Heart left ventricle (tissue), 16 donors: ENCODE measurements around the gene CADPS2. TPM values are rescaled to one million over a fixed set of nuclear protein-coding genes. Genes with fewer than 3 reads are reported as not detected.
A peak's percentile ranks its signal among the peaks of the same experiment; 100 is the strongest.
"Not testable (repeated sequence)": the region's sequence is repeated elsewhere in the genome, so short reads cannot be mapped to it uniquely, and the experiment has no call there.

Experiments
- ATAC-seq, 4 donors: fragments of 200-7000 bp; cut with Tn5 transposase; one replicate each; pipeline ENCODE4 v1.9.1; 2020 to 2022; ENCODE audit warnings: moderate library complexity in 4 of 4, mild to moderate bottlenecking in 3 of 4, moderate number of reproducible peaks in 1 of 4
- DNase-seq, 5 donors: peaks; one replicate each; pipeline ENCODE4 v3.0.0-alpha.2; 2020
- H3K27ac ChIP-seq, 12 donors: fragments of 200-600 bp; sonication (generic) in 4 of 12; one replicate each; pipeline versions ENCODE4 v1.5.0 to v1.8.0; 2016 to 2022; ENCODE audit warnings: mild to moderate bottlenecking in 2 of 12
- H3K27me3 ChIP-seq, 9 donors: fragments of 200-600 bp; sonication (generic) in 2 of 9; one replicate each; pipeline versions ENCODE4 v1.5.1 to v1.8.0; 2016 to 2022; ENCODE audit warnings: mild to moderate bottlenecking in 3 of 9
- H3K36me3 ChIP-seq, 9 donors: fragments of 200-600 bp; sonication (generic) in 2 of 9; one replicate each; pipeline versions ENCODE4 v1.5.0 to v1.8.0; 2018 to 2022; ENCODE audit warnings: mild to moderate bottlenecking in 2 of 9
- H3K4me1 ChIP-seq, 12 donors: fragments of 200-600 bp; sonication (generic) in 4 of 12; one replicate each; pipeline versions ENCODE4 v1.5.0 to v1.8.0; 2016 to 2022; ENCODE audit warnings: mild to moderate bottlenecking in 3 of 12
- H3K4me3 ChIP-seq, 12 donors: fragments of 200-600 bp; sonication (generic) in 4 of 12; one replicate each; pipeline versions ENCODE4 v1.5.0 to v1.8.0; 2017 to 2022; ENCODE audit warnings: mild to moderate bottlenecking in 9 of 12, moderate library complexity in 4 of 12
- H3K9me3 ChIP-seq, 12 donors: fragments of 200-600 bp; sonication (generic) in 4 of 12; one replicate each; pipeline versions ENCODE4 v1.5.0 to v1.8.0; 2016 to 2022; ENCODE audit warnings: mild to moderate bottlenecking in 1 of 12
- POLR2A ChIP-seq, 2 donors: fragments of 450-650 bp; IDR thresholded peaks; one replicate each; pipeline ENCODE4 v1.6.1; 2017; ENCODE audit warnings: antibody characterized with exemption in 2 of 2, mild to moderate bottlenecking in 2 of 2, moderate library complexity in 2 of 2
- WGBS, 4 donors: extraction: QIAGEN DNeasy Blood & Tissue Kit in 2 of 4; methylation state at CpG; one replicate each; pipeline versions ENCODE4 v1.1.5 to v1.1.7; 2013 to 2018; 5-methylcytosine and 5-hydroxymethylcytosine counted together
- intact Hi-C, 10 donors: fragments of 100-400 bp; cut with DNase I; formaldehyde crosslinking; loops; one replicate each; pipeline versions ENCODE4 v1.11.1 to v1.14.2; 2022
- polyA plus RNA-seq, 2 donors: library from polyadenylated mRNA; stranded (reverse); fragments of 200-250 nt; gene quantifications; one replicate each; pipeline ENCODE4 v1.2.3, GENCODE V29; 2013
- total RNA-seq, 9 donors: library from RNA; depleted of rRNA in 2 of 9; stranded (reverse); fragments of >200 nt in 2 of 9; fragmentation: NEBNext Ultra II Directional in 3 of 9; extraction: Animal tissue kit (Norgen Biotek cat#: 25700) in 3 of 9; gene quantifications; one replicate each; pipeline versions ENCODE4 v1.1.0 to v1.2.4, GENCODE V29; 2016 to 2023
- TF ChIP-seq, protein P1 (sequence below), 12 donors: fragments of 200-600 bp; sonication (generic) in 4 of 12; IDR thresholded peaks; one replicate each; pipeline versions ENCODE4 v1.5.0 to v1.8.0; 2018 to 2022; ENCODE audit warnings: antibody characterized with exemption in 12 of 12, mild to moderate bottlenecking in 5 of 12
- donor health status: ischemic (EF 13 %, LVEDD 7.1; RV severe dilation, severe dysfunction).
- donor health status: healthy with polysubstance abuse.
- donor health status: DM: no; HTN: yes; CAD: no.
- donor health status: DM: no; HTN: no; CAD: no.
- donor health status: ischemic (EF 25% LVEDD 6.9; RV normal size, moderate dysfunction).
- donor health status: ischemic (EF 25% LVEDD 5.7; RV mildly dilated, moderate dysfunction).
- donor health status: healthy.
- donor health status: DM: yes; HTN: yes; CAD: no.
- donor health status: ischemic (EF 35%, LVEDD 5.7; RV mildly dilated, moderate dysfunction).
- donor health status: nonischemic (EF 11% LVEDD 7.7; RV severe dilation, severe dysfunction).
- donor health status: DM: yes; HTN: yes; CAD: no.
- donor health status: PGD.
- donor health status: ischemic (EF 29% LVEDD 5.4; RV normal size, mild dysfunction).
- donor health status: nonischemic (EF 23%, LVEDD 6.1; RV moderate dilation, normal function).

Gene CADPS2
- total and polyA plus RNA-seq, 11 donors, result 6.5 to 29.0 (median 10.3) TPM

DNA sequence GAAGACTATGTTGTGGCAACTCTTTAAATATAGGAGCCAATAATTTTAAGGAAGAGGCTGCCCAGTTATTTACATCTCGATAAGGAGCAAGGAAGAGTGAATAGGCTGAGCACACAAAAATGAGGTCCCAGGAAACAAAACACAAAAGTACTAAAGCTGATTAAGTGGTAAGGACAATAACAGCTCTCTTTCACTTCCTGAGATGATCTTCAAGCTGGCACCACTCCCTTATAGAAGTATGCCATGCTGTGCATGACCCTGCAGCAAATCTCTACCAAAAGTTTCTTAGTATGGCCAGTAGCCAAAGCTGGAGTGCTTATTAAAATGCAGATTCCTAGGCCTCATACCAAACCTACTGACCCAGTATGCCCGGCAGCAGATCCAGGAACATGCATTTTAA lies 39.7 kb downstream of the CADPS2 start:
- H3K4me1 ChIP-seq, result peaks cover 0 to 24% (median 6%) of the 10 kb centered on the region in 12 donors
- no peaks in the 10 kb centered on the region for H3K9me3 ChIP-seq
- TF ChIP-seq POLR2A (IDR thresholded peaks at IDR 0.05), result no peak
- TF ChIP-seq, protein P1, sequence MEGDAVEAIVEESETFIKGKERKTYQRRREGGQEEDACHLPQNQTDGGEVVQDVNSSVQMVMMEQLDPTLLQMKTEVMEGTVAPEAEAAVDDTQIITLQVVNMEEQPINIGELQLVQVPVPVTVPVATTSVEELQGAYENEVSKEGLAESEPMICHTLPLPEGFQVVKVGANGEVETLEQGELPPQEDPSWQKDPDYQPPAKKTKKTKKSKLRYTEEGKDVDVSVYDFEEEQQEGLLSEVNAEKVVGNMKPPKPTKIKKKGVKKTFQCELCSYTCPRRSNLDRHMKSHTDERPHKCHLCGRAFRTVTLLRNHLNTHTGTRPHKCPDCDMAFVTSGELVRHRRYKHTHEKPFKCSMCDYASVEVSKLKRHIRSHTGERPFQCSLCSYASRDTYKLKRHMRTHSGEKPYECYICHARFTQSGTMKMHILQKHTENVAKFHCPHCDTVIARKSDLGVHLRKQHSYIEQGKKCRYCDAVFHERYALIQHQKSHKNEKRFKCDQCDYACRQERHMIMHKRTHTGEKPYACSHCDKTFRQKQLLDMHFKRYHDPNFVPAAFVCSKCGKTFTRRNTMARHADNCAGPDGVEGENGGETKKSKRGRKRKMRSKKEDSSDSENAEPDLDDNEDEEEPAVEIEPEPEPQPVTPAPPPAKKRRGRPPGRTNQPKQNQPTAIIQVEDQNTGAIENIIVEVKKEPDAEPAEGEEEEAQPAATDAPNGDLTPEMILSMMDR (IDR thresholded peaks at IDR 0.05), result no peak
- intact Hi-C loops, result loop anchor here in 1 of 10 donors (5.0 kb wide), 1 partner anchor 44 kb away; no protein-coding TSS in a partner anchor
- H3K36me3 ChIP-seq, result no peaks in the 10 kb centered on the region
- H3K27me3 ChIP-seq, result no peaks in the 10 kb centered on the region
- peak overlapping the region in 7 of 12 donors; percentile 17 to 76 (median 56) for H3K27ac ChIP-seq
- ATAC-seq, result no peak
- WGBS, 4 donors, result 63 to 72% (median 67%) methylated on average over 2 of the region's 2 CpGs
- no peak overlapping the region for H3K4me3 ChIP-seq
- DNase-seq, result no peak

DNA sequence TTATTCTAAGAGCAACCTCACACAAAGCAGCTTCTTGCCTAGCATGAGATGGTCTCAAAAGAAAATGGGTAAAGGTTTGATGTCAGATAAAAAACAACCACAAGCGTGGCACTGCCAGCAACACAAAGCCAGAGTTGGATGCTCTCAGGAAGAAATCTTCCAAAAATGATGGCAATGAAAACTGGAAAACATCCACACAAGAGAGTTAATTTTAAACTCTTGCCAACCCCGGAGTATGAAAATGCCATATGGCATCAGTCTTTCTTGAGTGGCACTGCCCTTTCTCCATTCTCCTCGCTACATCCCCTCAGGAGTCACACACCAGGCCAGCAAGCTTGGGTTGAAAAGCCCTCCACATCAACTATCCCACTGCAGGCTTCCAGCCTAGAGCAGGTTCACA lies 41.0 kb downstream of the CADPS2 start:
- H3K9me3 ChIP-seq, result no peaks in the 10 kb centered on the region
- no peak for TF ChIP-seq POLR2A (IDR thresholded peaks at IDR 0.05)
- TF ChIP-seq, protein P1 (IDR thresholded peaks at IDR 0.05), result no peak
- intact Hi-C loops, result loop anchor here in 1 of 10 donors (5.0 kb wide), 1 partner anchor 43 kb away; no protein-coding TSS in a partner anchor
- DNase-seq (no peak), ATAC-seq (no peak)
- H3K4me3 ChIP-seq, result no peak overlapping the region
- H3K36me3 ChIP-seq, result no peaks in the 10 kb centered on the region
- H3K27ac ChIP-seq, result no peak overlapping the region
- H3K27me3 ChIP-seq, result no peaks in the 10 kb centered on the region
- 90 to 94% (median 92%) methylated on average over 3 of the region's 3 CpGs for WGBS, 4 donors
- peaks cover 0 to 24% (median 6%) of the 10 kb centered on the region in 12 donors for H3K4me1 ChIP-seq

DNA sequence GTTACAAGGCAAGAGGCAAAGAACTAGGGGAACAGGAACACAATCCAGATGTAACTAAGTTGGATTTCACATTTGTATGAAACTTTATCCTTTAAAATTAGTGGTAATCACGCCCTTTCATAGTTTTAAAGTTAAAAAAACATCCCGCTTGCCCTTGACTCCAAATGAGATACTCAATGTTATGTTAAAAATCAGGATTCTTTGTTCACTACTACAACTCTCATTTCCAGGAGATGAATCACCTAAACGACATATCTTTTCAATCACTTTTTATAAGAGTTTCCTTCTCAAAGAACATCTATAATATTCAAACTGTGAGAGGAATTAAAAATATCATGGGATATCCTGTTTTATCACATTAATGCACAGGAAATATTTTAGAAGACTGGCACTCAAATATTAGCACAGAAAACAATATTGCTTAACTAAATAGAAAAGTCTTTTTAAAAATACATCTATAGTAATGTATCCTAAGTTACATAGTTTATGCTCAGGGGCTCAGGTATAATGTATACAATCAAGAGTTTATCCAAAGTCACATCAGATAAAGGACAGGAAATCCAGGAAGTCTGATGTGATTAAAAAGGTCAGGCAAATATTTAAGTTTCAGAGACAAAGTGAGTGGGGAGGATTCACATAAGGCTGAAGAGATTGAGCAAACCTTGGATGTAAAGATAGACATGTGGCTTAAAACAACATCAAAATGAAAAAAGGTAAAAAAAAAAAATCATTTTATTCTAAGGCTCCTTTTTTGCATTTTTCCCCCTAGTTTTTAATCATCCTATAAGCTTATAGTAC lies 41.9 kb downstream of the CADPS2 start:
- H3K27me3 ChIP-seq, result no peaks in the 10 kb centered on the region
- no peak for DNase-seq
- H3K27ac ChIP-seq, result peak overlapping the region in 5 of 12 donors; percentile 3 to 57 (median 41)
- WGBS, 4 donors, result 79 to 84% (median 82%) methylated on average over 3 of the region's 3 CpGs
- no peaks in the 10 kb centered on the region for H3K9me3 ChIP-seq
- intact Hi-C loops, result no loop called here
- H3K4me3 ChIP-seq, result no peak overlapping the region
- no peaks in the 10 kb centered on the region for H3K36me3 ChIP-seq
- H3K4me1 ChIP-seq, result peaks cover 0 to 24% (median 6%) of the 10 kb centered on the region in 12 donors
- ATAC-seq, result no peak
- TF ChIP-seq POLR2A (IDR thresholded peaks at IDR 0.05), result no peak
- TF ChIP-seq, protein P1 (IDR thresholded peaks at IDR 0.05), result no peak

DNA sequence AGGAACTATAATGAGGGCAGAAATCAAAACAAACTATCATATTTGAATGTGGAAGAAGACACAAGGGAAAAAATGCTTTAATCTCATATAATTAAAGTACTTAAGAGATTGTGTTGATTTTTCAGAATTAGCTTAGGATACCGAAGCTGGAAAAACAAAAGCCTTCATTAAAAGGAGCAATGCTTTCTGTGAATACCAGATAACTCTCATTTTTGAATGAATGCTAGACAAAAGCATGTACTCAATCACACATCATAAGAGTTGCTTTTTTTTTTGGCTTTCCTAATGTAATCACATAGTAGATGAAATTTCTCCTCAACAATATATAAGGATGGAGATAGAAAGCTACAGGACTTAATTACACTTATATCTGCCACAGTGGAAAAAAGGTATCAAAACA lies 43.3 kb downstream of the CADPS2 start:
- H3K27ac ChIP-seq, result peak overlapping the region in 1 of 12 donors; percentile 11
- no peak for ATAC-seq
- H3K9me3 ChIP-seq, result no peaks in the 10 kb centered on the region
- no peaks in the 10 kb centered on the region for H3K36me3 ChIP-seq
- no peak overlapping the region for H3K4me3 ChIP-seq
- peaks cover 0 to 20% (median 6%) of the 10 kb centered on the region in 12 donors for H3K4me1 ChIP-seq
- TF ChIP-seq, protein P1 (IDR thresholded peaks at IDR 0.05), result no peak
- TF ChIP-seq POLR2A (IDR thresholded peaks at IDR 0.05), result no peak
- no peak for DNase-seq
- no peaks in the 10 kb centered on the region for H3K27me3 ChIP-seq
- intact Hi-C loops, result loop anchor here in 1 of 10 donors (2.0 kb wide), 1 partner anchor 34 kb away; no protein-coding TSS in a partner anchor
- 73 to 88% (median 83%) methylated on average over 1 of the region's 1 CpG for WGBS, 4 donors

DNA sequence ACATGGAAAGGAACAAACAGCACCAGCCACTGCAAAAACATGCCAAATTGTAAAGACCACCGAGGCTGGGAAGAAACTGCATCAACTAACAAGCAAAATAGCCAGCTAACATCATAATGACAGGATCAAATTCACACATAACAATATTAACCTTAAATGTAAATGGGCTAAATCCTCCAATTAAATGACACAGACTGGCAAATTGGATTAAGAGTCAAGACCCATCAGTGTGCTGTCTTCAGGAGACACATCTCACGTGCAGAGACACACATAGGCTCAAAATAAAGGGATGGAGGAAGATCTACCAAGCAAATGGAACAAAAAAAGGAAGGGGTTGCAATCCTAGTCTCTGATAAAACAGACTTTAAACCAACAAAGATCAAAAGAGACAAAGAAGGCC lies 50.0 kb downstream of the CADPS2 start:
- 88 to 92% (median 89%) methylated on average over 2 of the region's 2 CpGs for WGBS, 4 donors
- H3K4me1 ChIP-seq, H3K9me3 ChIP-seq, H3K4me3 ChIP-seq, H3K27ac ChIP-seq, H3K36me3 ChIP-seq, H3K27me3 ChIP-seq, ATAC-seq, DNase-seq, intact Hi-C loops: not testable (repeated sequence)

DNA sequence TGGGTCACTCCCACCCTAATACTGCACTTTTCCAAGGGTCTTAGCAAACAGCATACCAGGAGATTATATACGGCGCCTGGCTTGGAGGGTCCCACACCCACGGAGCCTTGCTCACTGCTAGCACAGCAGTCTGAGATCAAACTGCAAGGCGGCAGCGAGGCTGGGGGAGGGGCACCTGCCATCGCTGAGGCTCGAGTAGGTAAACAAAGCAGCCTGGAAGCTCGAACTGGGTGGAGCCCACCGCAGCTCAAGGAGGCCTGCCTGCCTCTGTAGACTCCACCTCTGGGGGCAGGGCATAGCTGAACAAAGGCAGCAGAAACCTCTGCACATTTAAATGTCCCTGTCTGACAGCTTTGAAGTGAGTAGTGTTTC lies 51.7 kb downstream of the CADPS2 start:
- H3K4me3 ChIP-seq, H3K4me1 ChIP-seq, DNase-seq, H3K27me3 ChIP-seq, H3K9me3 ChIP-seq, H3K27ac ChIP-seq, intact Hi-C loops, ATAC-seq, H3K36me3 ChIP-seq: not testable (repeated sequence)
- 65 to 84% (median 75%) methylated on average over 6 to 9 of the region's 9 CpGs for WGBS, 4 donors
